OCI-LY7 (cell line): ENCODE results near the gene PACSIN2. TPM values are rescaled to one million over a fixed set of nuclear protein-coding genes. Genes with fewer than 3 reads are reported as not detected.

Source experiments
- BruUV-seq: library from RNA; stranded (reverse); fragments of 400-500 nt; replicated peaks from 2 replicates; lab custom pipeline; 2021; lab: Mats Ljungman, UMichigan
- CTCF ChIA-PET: fragments of 300-600 bp; sonication (Branson Sonifier 250); formaldehyde crosslinking; loops from one replicate; lab custom pipeline; 2022; ENCODE audit warnings: antibody characterized with exemption; ENCODE audit not compliant: unreplicated experiment; lab: Charles Lee
- POLR2A ChIA-PET: fragments of 300-600 bp; sonication (Branson Sonifier 250); formaldehyde crosslinking; loops from one replicate; lab custom pipeline; 2022; ENCODE audit warnings: antibody characterized with exemption; lab: Charles Lee
- DNase-seq: peaks from one replicate; pipeline ENCODE4 v3.0.0-alpha.2; 2015; ENCODE audit warnings: low spot score
- H2AFZ ChIP-seq: fragments of 200-600 bp; sonication (generic), shearing (Covaris generic); 2 replicates; pipeline ENCODE4 v1.6.1; 2014; ENCODE audit warnings: mild to moderate bottlenecking, antibody characterized with exemption, low read length, moderate library complexity
- H3K27ac ChIP-seq: fragments of 200-600 bp; sonication (generic); 2 replicates; pipeline ENCODE4 v1.5.1; 2014; ENCODE audit warnings: mixed run types, low read depth, mild to moderate bottlenecking, moderate library complexity, low read length, inconsistent platforms; ENCODE audit not compliant: poor library complexity, severe bottlenecking
- H3K36me3 ChIP-seq: fragments of 200-600 bp; sonication (generic); 2 replicates; pipeline ENCODE4 v1.6.1; 2014; ENCODE audit warnings: mild to moderate bottlenecking, antibody characterized with exemption, low read length, moderate library complexity, mixed read lengths; ENCODE audit not compliant: insufficient read depth
- H3K4me1 ChIP-seq: fragments of 200-600 bp; sonication (generic); 2 replicates; pipeline ENCODE4 v1.5.1; 2014; ENCODE audit warnings: mild to moderate bottlenecking, low read length; ENCODE audit not compliant: insufficient read depth, poor library complexity, severe bottlenecking
- H3K4me2 ChIP-seq: fragments of 200-600 bp; sonication (generic); 2 replicates; pipeline ENCODE4 v1.6.1; 2014; ENCODE audit warnings: mild to moderate bottlenecking, low read length
- H3K4me3 ChIP-seq: fragments of 200-600 bp; sonication (generic); 2 replicates; pipeline ENCODE4 v1.5.1; 2014; ENCODE audit warnings: mild to moderate bottlenecking, low read depth, low read length; ENCODE audit not compliant: poor library complexity, severe bottlenecking
- H3K79me2 ChIP-seq: fragments of 200-600 bp; sonication (generic); 2 replicates; pipeline ENCODE4 v1.6.1; 2016; ENCODE audit warnings: low read depth, mild to moderate bottlenecking, low read length, moderate library complexity, mixed read lengths; ENCODE audit not compliant: insufficient read depth
- H3K9me2 ChIP-seq: fragments of 200-600 bp; sonication (generic); 2 replicates; pipeline ENCODE4 v1.6.1; 2016; ENCODE audit warnings: mild to moderate bottlenecking, low read length, mixed read lengths; ENCODE audit not compliant: insufficient read depth
- H3K9me3 ChIP-seq: fragments of 200-600 bp; sonication (generic); 2 replicates; pipeline ENCODE4 v1.6.1; 2014; ENCODE audit warnings: mild to moderate bottlenecking, mixed run types, low read length, mixed read lengths
- H4K20me1 ChIP-seq: fragments of 200-600 bp; sonication (generic); 2 replicates; pipeline ENCODE4 v1.6.1; 2014; ENCODE audit warnings: mild to moderate bottlenecking, antibody characterized with exemption, low read length, moderate library complexity, mixed read lengths; ENCODE audit not compliant: insufficient read depth
- EZH2phosphoT487 ChIP-seq: fragments of 200-600 bp; sonication (generic); IDR thresholded peaks from 2 replicates; pipeline ENCODE4 v1.6.1; 2018; ENCODE audit warnings: low read depth, borderline replicate concordance, mild to moderate bottlenecking, mixed run types, antibody characterized with exemption, low read length, moderate library complexity, mixed read lengths
- intact Hi-C: fragments of 100-400 bp; cut with micrococcal nuclease; formaldehyde crosslinking; loops from one replicate; pipeline ENCODE4 v1.10.0; 2022; ENCODE audit not compliant: unreplicated experiment
- total RNA-seq, 2 experiments: library from RNA; depleted of rRNA in 1 of 2; stranded (reverse); fragments of >200 nt in 1 of 2; shearing (Covaris generic) in 1 of 2; gene quantifications; 2 replicates each; pipeline ENCODE4 v1.2.3, GENCODE V29; 2014 to 2022
- TF ChIP-seq, protein P1 (sequence below): fragments of 200-600 bp; sonication (generic); conservative IDR thresholded peaks from 2 replicates; pipeline ENCODE4 v1.5.1; 2014; ENCODE audit warnings: mild to moderate bottlenecking, antibody characterized with exemption, low read length, moderate library complexity, mixed read lengths

Gene PACSIN2
- total RNA-seq, 2 experiments from 2014 or later: 25.4 to 41.7 TPM

DNA sequence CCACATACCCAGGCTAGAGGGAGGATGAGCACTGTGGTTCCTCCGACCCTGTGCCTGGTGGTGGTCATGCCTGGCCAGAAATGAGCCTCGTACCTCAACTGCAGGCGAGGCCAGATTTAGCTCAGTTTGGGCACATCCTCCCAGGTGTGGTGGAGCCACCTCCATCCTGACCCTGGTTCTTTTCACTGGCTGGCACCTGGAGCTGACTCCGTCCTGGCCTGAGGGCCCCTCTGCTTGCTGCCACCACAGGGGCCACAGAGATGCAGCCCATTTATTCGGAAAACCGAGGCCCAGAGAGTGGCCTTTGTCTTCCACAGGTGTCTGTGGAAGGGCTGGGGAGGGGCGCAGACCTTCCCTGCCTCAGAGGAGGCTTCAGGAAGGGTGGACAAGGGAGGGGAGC lies 148.8 kb downstream of the PACSIN2 start:
- intact Hi-C loops: loop anchor here (2.0 kb wide), 1 partner anchor 169 kb away; no protein-coding TSS in a partner anchor
- peaks cover 4% of the 10 kb centered on the region for H3K4me1 ChIP-seq
- no peak overlapping the region for H2AFZ ChIP-seq
- H3K79me2 ChIP-seq: no peaks in the 10 kb centered on the region
- no peaks in the 10 kb centered on the region for H3K36me3 ChIP-seq
- no peak for DNase-seq
- ChIA-PET POLR2A (no interaction called here), CTCF (interaction anchor here (0.5 kb wide), 1 partner anchor 744 kb away, joined by 3 read pairs; no protein-coding TSS in a partner anchor)
- no peak overlapping the region for H3K4me2 ChIP-seq
- H3K4me3 ChIP-seq: no peak overlapping the region
- BruUV-seq: no TSS peak
- no peak for TF ChIP-seq EZH2phosphoT487
- TF ChIP-seq, protein P1, sequence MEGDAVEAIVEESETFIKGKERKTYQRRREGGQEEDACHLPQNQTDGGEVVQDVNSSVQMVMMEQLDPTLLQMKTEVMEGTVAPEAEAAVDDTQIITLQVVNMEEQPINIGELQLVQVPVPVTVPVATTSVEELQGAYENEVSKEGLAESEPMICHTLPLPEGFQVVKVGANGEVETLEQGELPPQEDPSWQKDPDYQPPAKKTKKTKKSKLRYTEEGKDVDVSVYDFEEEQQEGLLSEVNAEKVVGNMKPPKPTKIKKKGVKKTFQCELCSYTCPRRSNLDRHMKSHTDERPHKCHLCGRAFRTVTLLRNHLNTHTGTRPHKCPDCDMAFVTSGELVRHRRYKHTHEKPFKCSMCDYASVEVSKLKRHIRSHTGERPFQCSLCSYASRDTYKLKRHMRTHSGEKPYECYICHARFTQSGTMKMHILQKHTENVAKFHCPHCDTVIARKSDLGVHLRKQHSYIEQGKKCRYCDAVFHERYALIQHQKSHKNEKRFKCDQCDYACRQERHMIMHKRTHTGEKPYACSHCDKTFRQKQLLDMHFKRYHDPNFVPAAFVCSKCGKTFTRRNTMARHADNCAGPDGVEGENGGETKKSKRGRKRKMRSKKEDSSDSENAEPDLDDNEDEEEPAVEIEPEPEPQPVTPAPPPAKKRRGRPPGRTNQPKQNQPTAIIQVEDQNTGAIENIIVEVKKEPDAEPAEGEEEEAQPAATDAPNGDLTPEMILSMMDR: no peak
- no peaks in the 10 kb centered on the region for H4K20me1 ChIP-seq
- H3K9me2 ChIP-seq: no peaks in the 10 kb centered on the region
- H3K27ac ChIP-seq: no peak overlapping the region
- H3K9me3 ChIP-seq: no peaks in the 10 kb centered on the region

DNA sequence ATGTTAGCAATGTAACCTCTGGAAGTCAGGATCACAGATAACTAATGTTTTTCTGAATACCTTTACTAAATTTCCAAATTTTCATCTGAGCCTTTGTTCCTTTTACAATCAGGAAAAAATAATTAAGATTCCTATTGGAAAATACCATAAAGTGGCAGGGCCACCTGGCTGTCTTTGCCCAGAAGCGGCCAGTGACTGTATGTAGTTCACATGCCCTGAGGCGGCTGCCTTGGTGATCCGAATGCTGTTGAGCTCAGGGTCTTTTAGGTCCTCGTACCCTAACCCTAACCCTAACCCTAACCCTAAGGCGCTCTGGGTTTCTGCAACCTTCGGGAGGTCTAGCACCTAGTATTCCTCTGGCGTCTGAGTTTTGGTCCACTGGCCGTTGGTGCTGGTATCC lies 149.4 kb downstream of the PACSIN2 start:
- ChIA-PET CTCF (interaction anchor here (0.5 kb wide), 1 partner anchor 744 kb away, joined by 3 read pairs; no protein-coding TSS in a partner anchor), POLR2A (no interaction called here)
- no peaks in the 10 kb centered on the region for H3K79me2 ChIP-seq
- no peaks in the 10 kb centered on the region for H3K36me3 ChIP-seq
- no peaks in the 10 kb centered on the region for H4K20me1 ChIP-seq
- intact Hi-C loops: no loop called here
- DNase-seq: no peak
- no peaks in the 10 kb centered on the region for H3K9me3 ChIP-seq
- H2AFZ ChIP-seq: no peak overlapping the region
- TF ChIP-seq, protein P1: no peak
- no peak for TF ChIP-seq EZH2phosphoT487
- no peak overlapping the region for H3K27ac ChIP-seq
- no peak overlapping the region for H3K4me3 ChIP-seq
- no peak overlapping the region for H3K4me2 ChIP-seq
- no peaks in the 10 kb centered on the region for H3K9me2 ChIP-seq
- BruUV-seq: no TSS peak
- peaks cover 8% of the 10 kb centered on the region for H3K4me1 ChIP-seq

DNA sequence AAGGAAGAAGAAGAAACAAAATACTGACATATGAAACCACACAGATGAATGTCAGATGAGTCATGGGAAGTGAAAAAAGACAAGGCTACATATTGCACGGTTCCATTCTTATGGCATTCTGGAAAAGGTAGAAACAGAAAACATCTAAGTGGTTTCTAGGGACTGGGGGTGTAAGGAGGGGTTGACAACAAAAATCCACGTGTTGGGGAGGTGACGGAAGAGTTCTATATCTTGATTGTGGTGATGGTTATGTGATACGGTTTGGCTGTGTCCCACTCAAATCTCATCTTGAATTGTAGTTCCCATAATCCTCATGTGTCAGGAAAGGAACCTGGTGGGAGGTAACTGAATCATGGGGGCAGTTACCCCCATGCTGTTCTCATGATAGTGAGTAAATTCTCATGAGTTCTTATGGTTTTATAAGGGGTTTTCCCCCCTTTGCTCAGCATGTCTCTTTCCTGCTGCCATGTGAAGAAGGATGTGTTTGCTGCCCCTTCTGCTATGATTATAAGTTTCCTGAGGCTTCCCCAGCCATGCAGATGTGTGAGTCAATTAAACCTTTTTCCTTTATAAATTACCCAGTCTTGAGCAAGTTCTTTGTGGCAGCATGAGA lies 151.5 kb downstream of the PACSIN2 start:
- H3K9me2 ChIP-seq: no peaks in the 10 kb centered on the region
- no peaks in the 10 kb centered on the region for H3K79me2 ChIP-seq
- TF ChIP-seq EZH2phosphoT487: no peak
- TF ChIP-seq, protein P1: no peak
- peaks cover 12% of the 10 kb centered on the region for H3K4me1 ChIP-seq
- H3K4me2 ChIP-seq: no peak overlapping the region
- no peak overlapping the region for H2AFZ ChIP-seq
- DNase-seq: no peak
- H3K4me3 ChIP-seq: no peak overlapping the region
- ChIA-PET POLR2A (no interaction called here), CTCF (no interaction called here)
- no TSS peak for BruUV-seq
- H4K20me1 ChIP-seq: no peaks in the 10 kb centered on the region
- H3K9me3 ChIP-seq: no peaks in the 10 kb centered on the region
- H3K36me3 ChIP-seq: no peaks in the 10 kb centered on the region
- intact Hi-C loops: no loop called here
- no peak overlapping the region for H3K27ac ChIP-seq
